Erythroblast (primary cell): ENCODE data around the gene FAM118A.
"Not testable (repeated sequence)": the region's sequence is repeated elsewhere in the genome, so short reads cannot be mapped to it uniquely, and the experiment has no call there.

Experiments
- DNase-seq, 2 experiments: peaks; one replicate each; lab custom pipeline; 2025; lab: John Stamatoyannopoulos, UW
- GATA1 ChIP-seq: IDR thresholded peaks from 2 replicates; pipeline ENCODE4 v1.6.1; 2011; ENCODE audit warnings: low read depth, mild to moderate bottlenecking, control low read depth, low read length, moderate library complexity
- POLR2A ChIP-seq: IDR thresholded peaks from 2 replicates; pipeline ENCODE4 v1.6.1; 2011; ENCODE audit warnings: mild to moderate bottlenecking, low read length

Gene FAM118A

DNA sequence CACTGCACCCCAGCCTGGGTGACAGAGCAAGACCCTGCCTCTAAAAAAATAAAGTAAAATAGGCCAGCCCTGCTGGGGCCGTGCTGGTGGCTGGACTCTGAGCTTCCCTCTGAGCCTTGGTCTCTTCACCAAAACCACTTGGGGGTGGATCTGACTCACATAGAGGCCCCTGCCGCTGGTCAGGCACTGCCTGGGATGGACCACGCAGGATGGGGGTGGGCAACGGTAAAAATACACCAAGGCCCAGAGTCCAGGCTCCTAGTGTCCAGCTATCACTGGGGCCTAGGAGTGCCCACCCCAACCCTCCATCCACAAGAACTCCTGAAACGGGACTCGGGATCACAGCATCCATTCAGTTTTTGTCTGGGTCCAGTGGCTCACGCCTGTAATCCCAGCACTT, 37.2 kb upstream of the FAM118A start:
- no peak for DNase-seq
- TF ChIP-seq GATA1 (no peak), POLR2A (no peak)

DNA sequence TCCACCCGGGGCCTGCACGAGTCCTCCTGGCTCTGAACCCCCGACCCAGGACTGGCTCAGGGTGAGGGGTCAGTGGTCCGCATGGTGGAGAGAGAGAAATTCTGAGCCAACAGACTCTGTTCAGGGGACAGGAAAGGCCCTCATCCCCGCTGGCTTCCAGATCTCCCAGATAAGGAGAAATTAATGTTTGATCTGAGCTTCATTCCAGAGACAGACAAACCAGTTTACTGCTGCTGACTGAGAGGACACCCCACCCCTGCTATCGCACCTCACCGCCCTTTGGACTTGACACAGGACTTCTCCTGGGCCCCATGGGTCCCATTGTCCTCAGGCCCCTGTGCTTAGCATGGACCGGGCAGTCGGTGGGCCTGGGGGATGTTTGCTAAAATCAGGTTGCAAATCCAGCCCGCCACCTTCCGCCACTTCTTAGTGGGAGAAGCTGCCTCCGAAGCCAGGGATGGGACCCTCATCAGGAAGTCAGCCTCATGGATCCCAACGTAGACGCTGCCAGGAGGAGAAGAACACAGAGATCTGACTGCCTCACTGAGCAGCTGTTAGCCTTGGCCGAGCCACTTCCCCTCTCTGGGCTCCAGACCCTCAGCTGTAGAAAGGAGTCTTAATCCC, 36.2 kb upstream of the FAM118A start:
- DNase-seq = no peak
- TF ChIP-seq GATA1 (no peak), POLR2A (no peak)

DNA sequence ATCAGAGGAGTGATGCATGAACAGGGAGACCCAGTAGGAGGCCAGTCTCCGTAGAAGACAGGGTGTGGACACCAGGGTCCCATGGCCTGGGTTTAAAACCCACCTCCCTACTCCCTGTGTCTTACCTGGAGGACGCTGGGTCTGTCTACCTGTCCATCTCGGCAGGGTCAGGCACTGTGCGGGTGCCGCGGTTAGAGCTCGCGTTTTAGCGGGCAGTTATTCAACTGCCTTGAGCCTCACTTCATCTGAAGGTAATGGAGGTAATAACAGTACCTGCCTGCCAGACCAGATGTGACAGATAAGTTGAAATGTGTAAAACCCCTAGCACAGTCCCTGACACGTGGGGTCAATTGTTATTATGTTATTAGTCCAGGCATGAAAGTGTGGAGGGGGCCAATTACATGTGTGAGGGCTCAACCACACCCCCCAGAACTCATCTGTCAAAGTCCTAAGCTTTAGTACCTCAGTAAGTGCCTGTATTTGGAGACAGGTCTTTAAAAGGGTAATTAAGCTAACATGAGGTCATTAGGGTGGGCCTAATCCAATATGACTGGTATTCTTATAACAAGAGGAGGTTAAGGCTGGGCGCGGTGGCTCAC, 33.1 kb upstream of the FAM118A start:
- TF ChIP-seq POLR2A (no peak), GATA1 (no peak)
- DNase-seq = no peak

DNA sequence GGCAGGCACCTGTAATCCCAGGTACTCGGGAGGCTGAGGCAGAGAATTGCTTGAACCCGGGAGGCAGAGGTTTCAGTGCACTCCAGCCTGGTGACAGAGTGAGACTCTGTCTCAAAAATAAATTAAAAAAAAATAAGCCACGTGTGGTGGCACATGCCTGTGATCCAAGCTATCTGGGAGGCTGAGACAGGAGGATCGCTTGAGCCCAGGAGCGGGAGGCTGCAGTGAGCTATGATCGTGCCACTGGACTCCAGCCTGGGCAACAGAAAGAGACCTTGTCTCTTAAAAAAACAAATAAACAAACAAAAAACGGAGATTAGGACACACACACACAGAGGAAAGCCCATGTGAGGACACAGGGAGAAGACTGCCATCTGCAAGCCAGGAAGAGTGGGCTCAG, 32.0 kb upstream of the FAM118A start:
- DNase-seq = not testable (repeated sequence)

DNA sequence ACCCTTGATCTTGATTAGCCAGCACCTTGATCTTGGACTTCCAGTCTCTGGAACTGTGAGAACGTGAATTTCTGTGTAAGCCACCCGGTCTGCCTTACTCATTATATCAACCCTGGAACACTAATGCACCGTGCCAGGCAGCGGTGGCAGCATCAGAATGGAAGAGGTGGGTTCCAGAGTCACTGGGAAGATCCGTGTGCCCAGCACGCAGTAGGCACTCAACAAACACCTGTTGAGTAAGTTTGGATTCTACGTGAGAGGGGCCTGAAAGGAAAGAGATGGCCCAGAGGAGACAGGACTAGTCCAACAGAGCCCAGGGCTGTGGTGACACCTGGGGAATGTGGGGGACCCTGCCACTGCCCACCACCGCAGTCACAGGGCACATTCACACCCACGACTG, 31.6 kb upstream of the FAM118A start:
- no peak for DNase-seq
- TF ChIP-seq GATA1 (no peak), POLR2A (no peak)

DNA sequence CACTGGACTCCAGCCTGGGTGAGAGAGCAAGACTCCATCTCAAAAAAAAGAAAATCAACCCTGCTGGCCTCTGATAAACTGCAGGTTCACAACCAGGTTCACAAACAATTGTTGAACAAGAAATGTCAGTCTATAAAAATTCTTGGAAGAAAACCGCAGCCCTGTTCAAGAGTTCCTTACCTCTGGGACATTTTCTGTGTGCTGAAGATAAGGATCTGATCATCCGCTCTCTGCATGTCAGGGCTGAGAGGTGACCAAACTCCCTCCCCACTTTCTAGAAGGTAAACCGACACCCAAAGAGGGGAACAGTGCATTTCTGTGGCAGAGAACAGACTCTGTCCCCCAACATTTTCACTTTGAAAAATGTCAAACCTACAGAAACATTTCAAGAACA, 29.1 kb upstream of the FAM118A start:
- no peak for DNase-seq
- TF ChIP-seq GATA1 = no peak
- TF ChIP-seq POLR2A = no peak

DNA sequence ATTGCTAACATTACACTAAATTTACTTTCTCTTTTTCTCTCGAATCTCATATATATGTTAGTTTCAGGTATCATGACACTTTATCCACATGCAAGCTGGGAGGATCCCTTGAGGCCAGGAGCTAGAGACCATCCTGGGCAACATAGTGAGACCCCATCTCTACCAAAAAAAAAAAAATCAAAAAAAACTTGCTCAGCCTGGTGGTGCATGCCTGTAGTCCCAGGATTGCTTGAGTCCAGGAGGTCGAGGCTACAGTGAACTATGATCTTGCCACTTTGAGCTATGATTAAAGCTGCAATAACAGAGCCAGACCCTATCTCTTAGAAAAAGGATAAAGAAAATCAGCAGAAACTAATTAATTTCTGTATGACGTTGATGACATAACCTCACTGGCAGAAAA, 28.7 kb upstream of the FAM118A start:
- no peak for DNase-seq
- TF ChIP-seq POLR2A (no peak), GATA1 (no peak)

DNA sequence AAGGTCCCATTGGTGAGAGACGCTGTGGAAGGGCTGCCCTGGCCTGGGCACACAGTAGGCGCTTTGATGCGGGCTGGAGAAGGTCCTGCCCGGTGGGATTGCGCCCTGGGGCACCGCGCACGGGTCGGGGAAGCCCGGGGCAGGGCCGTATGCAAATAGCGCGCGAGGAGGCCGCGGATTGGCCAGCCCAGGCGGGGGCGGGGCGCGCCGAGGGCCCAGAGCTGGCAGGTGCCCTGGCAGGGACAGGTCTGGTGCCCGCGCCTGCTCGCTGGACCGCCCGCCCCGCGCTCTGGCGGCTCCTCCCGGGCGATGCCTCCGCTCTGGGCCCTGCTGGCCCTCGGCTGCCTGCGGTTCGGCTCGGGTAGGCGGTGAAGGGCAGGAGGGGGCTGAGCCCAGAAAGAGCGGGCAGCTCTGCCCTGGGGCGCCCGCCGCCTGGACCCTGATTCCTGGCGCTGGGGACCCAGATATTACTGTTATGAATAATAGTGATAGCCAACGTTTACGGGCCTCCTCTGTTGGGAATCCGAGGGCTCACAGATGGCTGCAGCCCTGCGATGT, 24.9 kb upstream of the FAM118A start, which contains the start of gene UPK3A:
UPK3A (plus strand) TSS at position 245 of the 558 bp plus-strand sequence; CDS start at position 310, 65 bp downstream.
- DNase-seq = peak; percentile 32 to 37
- TF ChIP-seq POLR2A (no peak), GATA1 (no peak)

DNA sequence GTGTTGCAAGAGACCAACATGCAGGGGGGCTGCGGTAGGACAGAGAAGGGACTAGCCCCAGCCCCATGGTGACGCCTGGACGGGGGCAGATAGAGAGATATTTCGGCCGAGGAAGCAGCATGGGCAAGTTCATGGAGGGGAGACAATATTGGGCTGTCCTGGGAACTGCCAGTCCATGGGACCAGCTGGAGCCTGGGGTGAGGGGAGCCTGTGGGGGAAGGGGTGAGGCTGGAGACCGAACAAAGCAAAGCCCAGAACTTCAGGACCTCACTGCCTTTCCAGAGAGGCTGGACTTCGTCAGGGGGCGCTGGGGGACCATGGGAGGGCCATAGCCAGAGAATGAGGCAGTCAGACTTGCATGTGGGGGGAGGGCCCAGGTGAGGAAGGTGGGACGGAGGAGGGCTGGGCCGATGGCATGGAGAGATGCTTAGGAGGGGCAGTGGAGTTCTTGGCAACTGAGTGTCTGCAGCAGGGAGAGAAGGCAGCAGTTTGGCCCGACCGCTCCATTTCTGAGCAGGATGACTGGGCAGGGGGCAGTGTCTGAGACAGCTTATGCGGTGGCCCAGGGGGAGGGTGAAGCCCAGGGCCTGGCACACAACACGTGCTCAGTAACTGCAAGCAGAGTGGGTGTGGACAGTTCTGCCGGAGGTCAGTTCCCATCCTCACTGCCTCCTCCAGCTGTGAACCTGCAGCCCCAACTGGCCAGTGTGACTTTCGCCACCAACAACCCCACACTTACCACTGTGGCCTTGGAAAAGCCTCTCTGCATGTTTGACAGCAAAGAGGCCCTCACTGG, 24.3 kb upstream of the FAM118A start:
- DNase-seq = peak in 1 of 2 experiments; percentile 25

DNA sequence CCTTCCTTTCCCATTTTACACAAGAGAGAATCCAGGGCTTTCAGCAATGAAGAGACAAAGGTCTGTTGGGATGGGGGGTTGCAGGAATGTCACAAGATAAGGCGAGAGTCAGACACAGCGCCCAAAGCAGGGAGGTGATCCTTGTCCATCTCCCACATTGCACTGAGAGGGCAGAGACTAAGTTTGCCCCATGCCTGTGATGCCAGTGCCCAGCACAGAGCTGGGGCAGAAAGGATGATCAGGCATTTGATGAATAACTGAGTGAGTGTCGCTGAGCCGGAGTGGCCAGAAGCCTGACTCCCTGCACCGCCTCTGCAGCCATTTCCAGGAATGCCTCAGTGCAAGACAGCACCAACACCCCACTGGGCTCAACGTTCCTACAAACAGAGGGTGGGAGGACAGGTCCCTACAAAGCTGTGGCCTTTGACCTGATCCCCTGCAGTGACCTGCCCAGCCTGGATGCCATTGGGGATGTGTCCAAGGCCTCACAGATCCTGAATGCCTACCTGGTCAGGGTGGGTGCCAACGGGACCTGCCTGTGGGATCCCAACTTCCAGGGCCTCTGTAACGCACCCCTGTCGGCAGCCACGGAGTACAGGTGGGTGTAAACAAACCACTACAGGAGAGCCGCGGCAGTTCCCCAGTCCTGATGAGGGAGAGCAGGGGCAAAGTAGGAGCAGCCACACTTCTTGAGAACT, 22.7 kb upstream of the FAM118A start:
- TF ChIP-seq GATA1 = no peak
- no peak for TF ChIP-seq POLR2A
- no peak for DNase-seq

More for the DNA sequence above, 24.3 kb upstream of the FAM118A start:
- no peak for TF ChIP-seq GATA1
- no peak for TF ChIP-seq POLR2A

DNA sequence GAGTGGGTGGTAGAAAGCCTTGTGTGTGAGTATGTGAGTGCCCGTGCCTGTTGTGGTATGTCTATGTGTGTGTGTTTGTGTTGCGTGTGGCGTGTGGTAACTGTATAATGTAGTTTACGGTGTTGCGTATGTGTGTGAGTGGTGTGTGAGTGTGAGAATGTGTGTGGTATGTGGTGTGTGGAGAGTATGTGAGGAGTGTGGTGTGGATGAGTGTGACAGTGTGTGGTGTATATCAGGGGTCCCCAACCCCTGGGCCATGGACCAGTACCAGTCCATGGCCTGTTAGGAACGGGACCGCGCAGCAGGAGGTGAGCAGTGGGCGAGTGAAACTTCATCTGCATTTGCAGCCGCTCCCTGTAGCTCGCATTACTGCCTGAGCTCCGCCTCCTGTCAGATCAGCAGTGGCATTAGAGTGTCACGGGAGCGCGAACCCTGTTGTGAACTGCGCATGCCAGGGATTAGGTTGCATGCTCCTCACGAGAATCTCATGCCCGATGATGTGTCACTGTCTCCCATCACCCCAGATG, 19.3 kb upstream of the FAM118A start:
- no peak for TF ChIP-seq POLR2A
- TF ChIP-seq GATA1 = no peak
- no peak for DNase-seq

DNA sequence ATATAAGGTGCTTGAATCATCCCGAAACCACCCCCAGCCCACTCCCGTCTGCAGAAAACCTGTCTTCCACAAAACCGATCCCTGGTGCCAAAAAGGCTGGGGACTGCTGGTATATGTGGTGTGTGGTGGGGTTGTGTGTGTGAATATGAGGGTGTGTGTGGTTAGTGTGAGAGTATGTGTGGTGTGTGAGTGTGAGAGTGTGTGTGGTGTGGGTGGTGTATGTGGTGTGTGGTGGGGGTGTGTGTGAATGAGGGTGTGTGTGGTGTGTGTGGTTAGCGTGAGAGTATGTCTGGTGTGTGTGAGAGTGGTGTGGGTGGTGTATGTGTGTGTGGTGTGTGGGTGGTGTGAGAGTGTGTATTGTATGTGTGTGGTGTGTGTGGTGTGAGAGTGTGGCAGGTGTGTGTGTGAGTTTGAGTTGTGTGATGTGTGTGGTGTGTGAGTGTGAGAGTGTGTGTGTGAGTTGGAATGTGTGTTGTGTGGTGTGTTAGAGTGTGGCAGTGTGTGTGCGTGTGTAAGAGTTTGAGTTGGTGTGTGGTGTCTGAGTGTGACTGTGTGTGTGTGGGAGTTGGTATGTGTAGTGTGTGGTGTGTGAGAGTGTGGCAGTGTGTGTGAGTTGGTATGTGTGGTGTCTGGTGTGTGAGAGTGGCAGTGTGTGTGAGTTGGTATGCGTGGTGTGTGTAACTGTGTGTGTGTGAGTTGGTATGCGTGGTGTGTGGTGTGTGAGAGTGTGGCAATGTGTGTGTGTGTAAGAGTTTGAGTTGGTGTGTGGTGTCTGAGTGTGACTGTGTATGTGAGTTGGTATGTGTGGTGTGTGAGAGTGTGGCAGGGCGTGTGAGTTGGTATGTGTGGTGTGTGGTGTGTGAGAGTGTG, 18.4 kb upstream of the FAM118A start:
- no peak for TF ChIP-seq GATA1
- TF ChIP-seq POLR2A = no peak
- DNase-seq = no peak

DNA sequence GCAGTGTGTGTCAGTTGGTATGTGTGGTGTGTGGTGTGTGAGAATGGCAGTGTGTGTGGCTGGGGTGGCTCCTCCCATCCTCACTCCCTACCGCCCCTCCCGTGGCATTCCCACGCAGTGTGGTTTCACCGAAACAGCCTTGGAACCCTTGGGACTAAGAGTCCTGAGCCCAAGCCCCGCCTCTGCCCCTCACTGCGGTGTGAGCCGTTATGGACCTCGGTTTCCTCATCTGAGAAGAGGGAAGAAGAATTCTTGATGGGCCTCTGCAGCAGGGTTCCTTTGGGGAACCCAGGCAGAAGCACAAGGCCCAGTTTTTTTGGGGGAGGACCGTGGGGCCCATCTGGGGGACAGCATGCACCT, 17.8 kb upstream of the FAM118A start:
- no peak for DNase-seq
- no peak for TF ChIP-seq GATA1
- TF ChIP-seq POLR2A = no peak
